ENCODE measurements around the gene MCOLN3. TPM values are rescaled to one million over a fixed set of nuclear protein-coding genes. Genes with fewer than 3 reads are reported as not detected.
"Not testable (repeated sequence)": the region's sequence is repeated elsewhere in the genome, so short reads cannot be mapped to it uniquely, and the experiment has no call there.

MCOLN3 gene
- total RNA-seq, 1 donor from 2014 or later, result 0.47 TPM

DNA sequence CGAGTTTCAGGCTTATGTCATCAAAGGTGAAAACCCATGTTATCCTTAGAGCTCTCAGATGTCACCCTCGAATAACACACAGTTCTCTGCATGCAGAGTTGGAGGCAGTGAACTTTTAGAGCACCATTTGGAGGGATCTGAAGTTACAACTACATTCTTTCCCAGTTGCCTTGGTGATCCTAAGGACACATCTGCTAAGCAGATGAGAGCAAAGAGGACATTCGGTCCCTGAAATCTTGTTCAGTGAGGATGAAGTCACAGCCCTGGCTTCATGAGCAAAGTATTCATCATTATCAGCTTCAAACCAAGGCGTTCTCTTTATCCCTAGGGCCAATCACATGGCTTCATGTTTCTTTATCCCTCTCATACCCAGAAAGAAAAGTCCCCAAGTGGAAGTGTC is 28.3 kb downstream of the MCOLN3 start:
- H3K4me2 ChIP-seq, result no peak overlapping the region

DNA sequence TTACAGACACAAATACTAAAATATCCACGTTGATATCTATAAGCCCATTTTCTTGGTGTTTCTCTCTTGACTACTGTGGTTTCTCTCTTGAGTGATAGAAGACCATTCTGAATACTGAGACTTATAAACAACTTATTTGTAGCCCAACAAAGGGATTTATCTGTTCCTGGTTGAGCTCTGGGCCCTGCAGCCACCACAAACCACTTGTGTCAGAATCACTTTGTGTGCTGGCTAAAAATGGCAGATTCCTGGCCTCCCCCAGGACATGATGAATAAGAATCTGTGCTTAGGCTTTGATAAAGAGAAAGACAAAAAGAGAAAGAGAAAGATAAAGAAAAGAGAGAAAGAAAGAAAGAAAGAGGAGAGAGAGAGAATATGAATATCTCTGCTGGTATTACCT is 32.5 kb downstream of the MCOLN3 start:
- Histone ChIP-seq H3K27me3 (no peaks in the 10 kb centered on the region), H3K4me2 (no peak overlapping the region), H3K36me3 (no peaks in the 10 kb centered on the region), H4K20me1 (ENCODE audit: low read depth) (no peaks in the 10 kb centered on the region), H3K9me3 (ENCODE audit: low read depth) (no peaks in the 10 kb centered on the region), H3K9ac (no peak overlapping the region), H3F3A (ENCODE audit: low read depth) (no peaks in the 10 kb centered on the region), H3K27ac (no peak overlapping the region), H2AFZ (replicated peaks) (no peak overlapping the region), H3K79me2 (ENCODE audit: low read depth) (no peaks in the 10 kb centered on the region), H3K4me3 (no peak overlapping the region), H3K4me1 (no peaks in the 10 kb centered on the region)
- Mint-ChIP-seq H3K27ac (peak overlapping the region; percentile 15), H3K36me3 (no peaks in the 10 kb centered on the region), H3K27me3 (ENCODE audit: insufficient read depth, low read depth) (peaks cover 3% of the 10 kb centered on the region), H3K9me3 (no peaks in the 10 kb centered on the region), H3K4me3 (no peak overlapping the region), H3K4me1 (peaks cover 14% of the 10 kb centered on the region)
- TF ChIP-seq EZH2 (IDR thresholded peaks at IDR 0.05), result no peak
- no peak for TF ChIP-seq EZH2phosphoT487 (IDR thresholded peaks at IDR 0.05)
- TF ChIP-seq, protein P1, sequence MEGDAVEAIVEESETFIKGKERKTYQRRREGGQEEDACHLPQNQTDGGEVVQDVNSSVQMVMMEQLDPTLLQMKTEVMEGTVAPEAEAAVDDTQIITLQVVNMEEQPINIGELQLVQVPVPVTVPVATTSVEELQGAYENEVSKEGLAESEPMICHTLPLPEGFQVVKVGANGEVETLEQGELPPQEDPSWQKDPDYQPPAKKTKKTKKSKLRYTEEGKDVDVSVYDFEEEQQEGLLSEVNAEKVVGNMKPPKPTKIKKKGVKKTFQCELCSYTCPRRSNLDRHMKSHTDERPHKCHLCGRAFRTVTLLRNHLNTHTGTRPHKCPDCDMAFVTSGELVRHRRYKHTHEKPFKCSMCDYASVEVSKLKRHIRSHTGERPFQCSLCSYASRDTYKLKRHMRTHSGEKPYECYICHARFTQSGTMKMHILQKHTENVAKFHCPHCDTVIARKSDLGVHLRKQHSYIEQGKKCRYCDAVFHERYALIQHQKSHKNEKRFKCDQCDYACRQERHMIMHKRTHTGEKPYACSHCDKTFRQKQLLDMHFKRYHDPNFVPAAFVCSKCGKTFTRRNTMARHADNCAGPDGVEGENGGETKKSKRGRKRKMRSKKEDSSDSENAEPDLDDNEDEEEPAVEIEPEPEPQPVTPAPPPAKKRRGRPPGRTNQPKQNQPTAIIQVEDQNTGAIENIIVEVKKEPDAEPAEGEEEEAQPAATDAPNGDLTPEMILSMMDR (IDR thresholded peaks at IDR 0.05), result no peak
- no peak for DNase-seq (ENCODE audit: low spot score)

More for the DNA sequence above, 28.3 kb downstream of the MCOLN3 start:
- no peak overlapping the region for H3K27ac Mint-ChIP-seq
- H3K27ac ChIP-seq, result no peak overlapping the region
- no peaks in the 10 kb centered on the region for H3K36me3 Mint-ChIP-seq
- TF ChIP-seq EZH2phosphoT487 (IDR thresholded peaks at IDR 0.05), result no peak
- TF ChIP-seq EZH2 (IDR thresholded peaks at IDR 0.05), result no peak
- TF ChIP-seq, protein P1 (IDR thresholded peaks at IDR 0.05), result no peak
- H3K4me3 Mint-ChIP-seq, result no peak overlapping the region
- no peaks in the 10 kb centered on the region for H3F3A ChIP-seq (ENCODE audit: low read depth)
- H3K27me3 Mint-ChIP-seq (ENCODE audit: insufficient read depth, low read depth), result peaks cover 3% of the 10 kb centered on the region
- H3K9me3 ChIP-seq (ENCODE audit: low read depth), result no peaks in the 10 kb centered on the region
- no peaks in the 10 kb centered on the region for H3K36me3 ChIP-seq
- no peak overlapping the region for H3K4me3 ChIP-seq
- DNase-seq (ENCODE audit: low spot score), result no peak
- peak overlapping the region; percentile 57 for H2AFZ ChIP-seq (replicated peaks)
- no peaks in the 10 kb centered on the region for H3K4me1 ChIP-seq
- no peaks in the 10 kb centered on the region for H3K9me3 Mint-ChIP-seq
- H3K79me2 ChIP-seq (ENCODE audit: low read depth), result no peaks in the 10 kb centered on the region
- H4K20me1 ChIP-seq (ENCODE audit: low read depth), result no peaks in the 10 kb centered on the region
- H3K4me1 Mint-ChIP-seq, result peaks cover 15% of the 10 kb centered on the region
- no peaks in the 10 kb centered on the region for H3K27me3 ChIP-seq
- no peak overlapping the region for H3K9ac ChIP-seq

DNA sequence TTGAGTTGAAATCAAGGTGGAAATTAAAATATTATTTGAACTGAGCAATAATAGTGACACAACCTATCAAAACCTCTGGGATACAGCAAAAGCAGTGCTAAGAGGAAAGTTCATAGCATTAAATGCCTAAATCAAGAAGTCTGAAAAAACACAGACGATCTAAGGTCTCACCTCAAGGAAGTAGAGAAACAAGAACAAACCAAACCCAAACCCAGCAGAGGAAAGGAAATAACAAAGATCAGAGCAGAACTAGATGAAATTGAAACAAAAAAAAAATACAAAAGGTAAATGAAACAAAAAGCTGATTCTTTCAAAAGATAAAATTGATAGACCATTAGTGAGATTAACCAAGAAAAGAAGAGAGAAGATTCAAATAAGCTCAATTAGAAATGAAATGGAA is 42.7 kb downstream of the MCOLN3 start:
- H3K27ac Mint-ChIP-seq; H3K27me3 Mint-ChIP-seq (ENCODE audit: insufficient read depth, low read depth): not testable (repeated sequence)

GRCh38 chr1:85001742-85002141 is 46.6 kb downstream of the MCOLN3 start:
- no peak overlapping the region for H3K27ac ChIP-seq
- H3K4me3 Mint-ChIP-seq, result no peak overlapping the region
- H4K20me1 ChIP-seq (ENCODE audit: low read depth), result peaks cover 14% of the 10 kb centered on the region
- H3K27me3 Mint-ChIP-seq (ENCODE audit: insufficient read depth, low read depth), result peaks cover 33% of the 10 kb centered on the region
- H3K27me3 ChIP-seq, result peaks cover 67% of the 10 kb centered on the region
- peaks cover 11% of the 10 kb centered on the region for H3F3A ChIP-seq (ENCODE audit: low read depth)
- no peaks in the 10 kb centered on the region for H3K36me3 Mint-ChIP-seq
- no peak overlapping the region for H3K9ac ChIP-seq
- peaks cover 11% of the 10 kb centered on the region for H3K9me3 Mint-ChIP-seq
- H3K4me3 ChIP-seq, result no peak overlapping the region
- no peak for DNase-seq (ENCODE audit: low spot score)
- H3K4me1 Mint-ChIP-seq, result peaks cover 13% of the 10 kb centered on the region
- no peaks in the 10 kb centered on the region for H3K4me1 ChIP-seq
- H3K79me2 ChIP-seq (ENCODE audit: low read depth), result no peaks in the 10 kb centered on the region
- no peak overlapping the region for H2AFZ ChIP-seq (replicated peaks)
- H3K27ac Mint-ChIP-seq, result no peak overlapping the region
- H3K4me2 ChIP-seq, result no peak overlapping the region
- H3K36me3 ChIP-seq, result no peaks in the 10 kb centered on the region
- TF ChIP-seq, protein P1 (IDR thresholded peaks at IDR 0.05), result no peak
- TF ChIP-seq EZH2phosphoT487 (IDR thresholded peaks at IDR 0.05) (no peak), EZH2 (IDR thresholded peaks at IDR 0.05) (no peak)
- H3K9me3 ChIP-seq (ENCODE audit: low read depth), result no peaks in the 10 kb centered on the region

More for the DNA sequence above, 42.7 kb downstream of the MCOLN3 start:
- not testable (repeated sequence) for H3K9me3 ChIP-seq (ENCODE audit: low read depth); H3K4me1 ChIP-seq; H3K9ac ChIP-seq; H3K4me1 Mint-ChIP-seq; H3K36me3 Mint-ChIP-seq; H3K36me3 ChIP-seq; H3K79me2 ChIP-seq (ENCODE audit: low read depth); H3K4me3 Mint-ChIP-seq; H2AFZ ChIP-seq (replicated peaks); H3K27ac ChIP-seq; H3F3A ChIP-seq (ENCODE audit: low read depth); DNase-seq (ENCODE audit: low spot score); H3K4me2 ChIP-seq; H4K20me1 ChIP-seq (ENCODE audit: low read depth); H3K4me3 ChIP-seq
- H3K9me3 Mint-ChIP-seq, result peaks cover 15% of the 10 kb centered on the region
- H3K27me3 ChIP-seq, result peaks cover 28% of the 10 kb centered on the region

All from neural progenitor cell (in vitro differentiated cells).